GM15510 (cell line): ENCODE results near the gene RABEP2.

ENCODE experiments used
- POLR2A ChIP-seq: IDR thresholded peaks from 3 replicates; pipeline ENCODE4 v1.6.1; 2011; ENCODE audit warnings: borderline replicate concordance; ENCODE audit not compliant: insufficient read length; ENCODE audit errors: extremely low read depth

RABEP2 gene

GRCh38 chr16:28898942-28899341 is 26.1 kb downstream of the RABEP2 start:
- no peak for TF ChIP-seq POLR2A

GRCh38 chr16:28898266-28898665 is 26.8 kb downstream of the RABEP2 start:
- no peak for TF ChIP-seq POLR2A

- TF ChIP-seq POLR2A, result no peak
Measured at GRCh38 chr16:28897826-28898225, 27.2 kb downstream of the RABEP2 start.

GRCh38 chr16:28895609-28896008 is 29.4 kb downstream of the RABEP2 start:
- no peak for TF ChIP-seq POLR2A

GRCh38 chr16:28893291-28893690 is 31.7 kb downstream of the RABEP2 start:
- no peak for TF ChIP-seq POLR2A

GRCh38 chr16:28891964-28892890 is 32.8 kb downstream of the RABEP2 start:
- TF ChIP-seq POLR2A, result no peak

GRCh38 chr16:28886945-28887344 is 38.1 kb downstream of the RABEP2 start:
- TF ChIP-seq POLR2A, result no peak

- no peak for TF ChIP-seq POLR2A
Measured at GRCh38 chr16:28884045-28884444, 41.0 kb downstream of the RABEP2 start.

GRCh38 chr16:28883221-28883996 is 41.6 kb downstream of the RABEP2 start:
- no peak for TF ChIP-seq POLR2A

- TF ChIP-seq POLR2A, result no peak
Measured at GRCh38 chr16:28882551-28883160, 42.4 kb downstream of the RABEP2 start.

GRCh38 chr16:28880955-28881354 is 44.1 kb downstream of the RABEP2 start:
- no peak for TF ChIP-seq POLR2A

GRCh38 chr16:28880589-28880915 is 44.5 kb downstream of the RABEP2 start:
- no peak for TF ChIP-seq POLR2A

- peak; percentile 80 for TF ChIP-seq POLR2A
Measured at GRCh38 chr16:28879841-28880588, 45.0 kb downstream of the RABEP2 start.

- TF ChIP-seq POLR2A, result no peak
Measured at GRCh38 chr16:28879261-28879840, 45.7 kb downstream of the RABEP2 start.
